Stomach (tissue), 4 donors: Measurements from ENCODE around the gene C2CD2.

Experiments
- CTCF ChIP-seq, 7 experiments: fragments of 450-650 bp in 4 of 7; fragments of 200-600 bp in 3 of 7; sonication (generic) in 3 of 7; IDR thresholded peaks; one replicate each; pipeline ENCODE4 v1.5.1; 2016 to 2019; ENCODE audit warnings: antibody characterized with exemption in 7 of 7, control low read depth in 2 of 7, mild to moderate bottlenecking in 1 of 7
- POLR2A ChIP-seq, 4 donors: fragments of 450-650 bp; IDR thresholded peaks; one replicate each; pipeline ENCODE4 v1.6.1; 2016; ENCODE audit warnings: antibody characterized with exemption in 4 of 4, control low read depth in 2 of 4, mild to moderate bottlenecking in 1 of 4, moderate library complexity in 1 of 4
- POLR2AphosphoS5 ChIP-seq, 3 donors: sonication (generic); formaldehyde crosslinking; IDR thresholded peaks; one replicate each; pipeline ENCODE4 v1.6.1; 2016; ENCODE audit warnings: antibody characterized with exemption in 3 of 3

DNA sequence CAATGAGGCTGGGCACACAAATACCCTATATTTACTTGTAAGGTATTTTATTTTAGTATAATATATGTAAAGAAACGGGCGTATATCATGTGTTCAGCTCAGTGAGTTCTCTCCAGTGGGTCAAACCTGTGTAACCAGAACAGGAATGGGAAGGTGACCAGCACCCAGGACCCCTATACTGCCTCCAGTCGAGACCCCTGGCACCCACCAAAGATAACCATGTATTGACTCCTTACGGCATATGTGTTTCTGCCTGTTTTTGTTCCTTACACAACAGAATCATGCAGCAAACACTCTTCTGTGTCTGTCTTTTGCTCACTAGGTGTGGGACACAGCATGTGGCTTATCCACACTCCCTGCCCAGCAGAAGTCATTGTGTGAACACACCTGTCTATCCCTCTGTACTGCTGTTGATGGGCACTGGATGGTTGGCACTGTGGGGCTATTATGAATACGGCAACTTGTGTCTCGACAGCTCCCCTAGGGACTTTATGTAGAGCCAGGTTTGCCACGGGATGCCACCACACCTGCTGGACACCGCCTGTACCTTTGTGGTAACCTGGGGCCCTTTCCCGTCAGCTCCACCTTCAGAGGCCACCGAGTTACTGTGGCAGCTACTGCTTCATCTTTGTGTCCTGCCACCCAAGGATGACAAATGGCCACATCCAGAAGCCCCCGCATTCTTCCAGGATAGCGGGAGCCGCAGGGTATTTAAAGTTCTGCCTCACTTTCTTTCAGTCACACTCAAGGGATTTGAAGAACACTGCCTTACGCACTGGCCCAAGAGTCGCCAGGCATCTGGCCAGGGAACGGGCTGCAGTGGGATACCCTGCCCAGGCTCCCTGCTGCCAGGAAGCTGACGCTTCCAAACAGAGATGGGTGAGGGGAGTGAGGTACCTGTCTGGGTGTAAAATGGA, 23.5 kb upstream of the C2CD2 start:
- TF ChIP-seq CTCF (IDR thresholded peaks at IDR 0.05) (no peak), POLR2AphosphoS5 (IDR thresholded peaks at IDR 0.05) (no peak), POLR2A (IDR thresholded peaks at IDR 0.05) (no peak)
